GM10847 (cell line): Measurements from ENCODE around the gene PRXL2B.

Source experiments
- POLR2A ChIP-seq: IDR thresholded peaks from 2 replicates; pipeline ENCODE4 v1.6.1; 2011; ENCODE audit not compliant: insufficient read length; ENCODE audit errors: extremely low read depth

PRXL2B gene

GRCh38 chr1:2631136-2632050 is 44.8 kb downstream of the PRXL2B start:
- TF ChIP-seq POLR2A, result no peak

DNA sequence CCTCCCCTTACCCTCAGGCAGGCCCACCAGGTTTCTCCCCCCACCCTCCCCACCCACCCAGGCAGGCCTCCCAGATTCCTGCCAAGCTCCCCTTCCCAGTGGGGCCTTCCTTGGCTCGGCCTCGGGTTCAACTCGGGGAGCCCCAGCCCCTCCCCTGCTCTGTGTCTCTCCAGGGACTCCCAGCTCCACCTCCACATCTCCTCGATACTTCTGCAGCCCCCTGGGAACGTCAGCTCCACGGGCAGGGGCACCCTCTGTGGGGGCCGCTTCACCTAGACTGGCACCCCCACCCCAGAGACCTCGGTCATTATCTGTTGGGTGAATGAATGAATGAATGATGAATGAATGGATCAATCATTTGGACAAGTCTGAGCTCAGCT is 45.5 kb downstream of the PRXL2B start:
- no peak for TF ChIP-seq POLR2A

DNA sequence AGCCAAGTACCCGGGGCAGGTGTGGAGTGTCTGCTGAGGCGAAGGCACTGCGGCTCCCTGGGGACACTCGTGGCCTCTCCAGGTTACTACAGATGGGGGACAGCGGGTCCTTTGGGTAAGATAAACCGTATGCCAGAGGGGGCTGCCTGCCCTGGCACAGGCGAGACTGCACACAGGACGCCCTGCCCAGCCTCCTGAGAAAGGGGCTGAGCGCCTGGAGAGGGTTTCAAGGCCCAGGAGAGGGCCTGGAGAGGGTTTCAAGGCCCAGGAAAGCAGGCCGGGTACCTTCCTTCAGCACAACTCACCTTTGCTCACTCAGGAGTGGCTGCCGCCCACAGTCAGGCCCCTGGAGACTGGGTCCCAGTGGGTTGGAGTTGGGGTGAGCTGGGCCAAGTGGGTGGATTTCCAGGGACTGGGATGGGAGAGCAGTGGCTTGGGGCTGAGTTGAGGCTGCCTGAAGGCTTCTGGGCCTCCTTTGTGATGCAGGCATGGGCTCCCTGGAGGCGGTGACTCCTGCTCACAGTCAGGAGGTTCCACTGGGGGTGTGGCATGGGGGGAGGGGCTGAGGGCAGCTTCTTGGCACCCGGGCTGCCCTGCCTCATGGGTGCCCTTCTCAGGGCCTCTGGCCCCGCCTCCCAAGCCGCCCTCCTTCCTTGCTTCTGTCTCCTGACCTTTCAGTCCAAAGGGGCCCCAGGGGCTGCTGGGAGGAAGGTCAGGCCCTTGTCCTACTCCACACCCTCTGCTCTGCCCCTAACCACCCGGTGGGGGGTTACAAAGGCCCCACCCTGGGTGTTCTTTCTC is 46.2 kb downstream of the PRXL2B start, which contains the start of gene MMEL1:
Gene MMEL1, minus strand, starts transcription at position 456 of the 801 bp plus-strand sequence. CDS start 3,532 bp downstream, outside the sequence.
- no peak for TF ChIP-seq POLR2A

DNA sequence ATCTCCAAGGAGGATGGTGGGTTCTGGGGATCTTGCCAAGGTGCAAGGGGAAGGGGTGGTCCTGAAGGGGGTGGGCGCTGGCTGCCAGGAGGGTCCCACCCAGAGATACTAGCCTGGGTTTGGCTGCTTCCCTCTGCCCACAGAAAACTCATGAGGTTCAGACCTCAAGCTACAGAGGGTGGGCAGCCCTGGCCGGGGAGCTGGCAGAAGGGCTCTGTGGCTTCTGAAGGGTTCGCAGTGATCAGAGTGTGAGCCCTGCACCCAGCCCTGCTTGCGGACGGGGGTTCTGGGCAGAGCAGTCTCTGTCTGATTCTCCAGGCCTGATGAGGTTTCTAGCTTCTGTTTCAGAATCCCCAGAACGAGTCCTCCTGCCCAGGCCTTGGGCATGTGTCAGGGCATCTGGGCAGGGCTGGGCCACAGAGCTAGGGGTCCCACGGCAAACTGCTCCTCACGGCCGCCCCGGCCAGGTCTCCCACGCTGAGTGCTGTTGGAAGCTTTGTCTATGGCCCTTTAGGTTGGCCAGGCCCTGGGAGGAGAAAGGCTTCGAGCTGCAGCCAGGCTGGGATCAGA is 46.9 kb downstream of the PRXL2B start:
- no peak for TF ChIP-seq POLR2A

DNA sequence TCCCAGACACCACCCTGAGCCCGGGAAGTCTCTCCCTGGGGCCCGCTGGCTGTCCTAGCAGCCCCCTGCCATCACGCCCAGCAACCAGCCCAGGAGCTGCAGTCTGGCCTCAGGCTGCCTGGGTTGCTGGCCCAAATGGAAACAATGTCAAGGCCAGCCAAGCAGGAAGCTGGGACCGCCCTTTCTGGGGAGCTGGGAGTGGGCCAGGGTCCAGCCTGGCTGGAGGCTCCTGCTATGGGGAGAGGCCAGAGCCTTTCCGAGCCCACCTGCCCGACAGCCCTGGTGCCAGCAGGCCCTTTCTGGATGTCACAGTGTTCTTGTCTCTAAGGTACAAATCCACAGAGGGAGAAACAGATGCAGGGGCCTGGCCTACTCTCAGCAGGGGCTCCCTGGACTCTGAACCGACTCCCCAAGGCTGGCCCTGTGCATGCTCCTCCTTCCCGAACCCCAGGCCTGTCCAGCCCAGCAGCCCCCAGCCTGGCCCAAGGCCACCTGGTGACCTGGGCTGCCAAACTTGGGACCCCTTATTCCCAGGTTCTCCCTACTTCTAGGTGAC is 47.4 kb downstream of the PRXL2B start:
- TF ChIP-seq POLR2A, result no peak

DNA sequence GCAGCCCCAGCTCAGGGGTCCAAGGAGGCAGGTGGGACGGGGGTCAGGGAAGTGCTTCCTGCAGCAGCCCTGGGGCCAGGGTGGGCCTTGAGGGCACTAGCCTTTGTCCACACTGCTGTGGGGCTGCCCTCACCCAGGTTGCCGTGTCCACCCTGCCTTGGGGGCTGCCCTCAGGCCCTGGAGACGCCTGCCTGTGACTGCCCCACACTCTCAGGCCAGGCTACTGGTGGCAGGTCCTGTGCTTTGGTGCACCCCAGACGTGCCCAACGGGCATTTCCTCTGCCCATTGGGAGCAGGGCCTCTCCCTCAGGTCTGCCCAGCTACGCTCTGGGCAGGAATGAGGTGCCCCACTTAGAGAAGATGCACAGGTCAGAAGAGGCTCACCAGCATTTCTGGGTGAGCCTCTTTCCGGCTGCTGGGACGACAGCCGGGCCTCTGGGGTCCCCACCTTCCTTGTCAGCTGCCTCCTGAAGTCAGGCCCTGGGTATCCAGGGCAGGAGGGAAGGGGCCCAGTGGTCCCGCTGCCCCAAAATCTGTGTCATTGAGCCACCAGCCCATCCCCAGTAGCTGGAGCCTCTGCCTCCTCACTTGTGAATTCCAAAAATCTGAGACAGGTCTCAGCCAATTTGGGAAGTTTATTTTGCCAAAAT is 48.9 kb downstream of the PRXL2B start:
- TF ChIP-seq POLR2A, result no peak

- no peak for TF ChIP-seq POLR2A
Measured at GRCh38 chr1:2636733-2637132, 50.2 kb downstream of the PRXL2B start.

- TF ChIP-seq POLR2A, result no peak
Measured at GRCh38 chr1:2637442-2638145, 51.0 kb downstream of the PRXL2B start.

- TF ChIP-seq POLR2A, result no peak
Measured at GRCh38 chr1:2638466-2639115, 52.0 kb downstream of the PRXL2B start.

- no peak for TF ChIP-seq POLR2A
Measured at GRCh38 chr1:2639203-2639602, 52.6 kb downstream of the PRXL2B start.

- no peak for TF ChIP-seq POLR2A
Measured at GRCh38 chr1:2639607-2640521, 53.3 kb downstream of the PRXL2B start.

GRCh38 chr1:2640626-2641025 is 54.0 kb downstream of the PRXL2B start:
- TF ChIP-seq POLR2A, result no peak
